DMS53 treated with DMSO at 0.1 percent for 48 hours (cell line): ENCODE measurements around the gene ADAD2.

Experiments used
- DNase-seq: peaks from one replicate; lab custom pipeline; 2025; ENCODE audit not compliant: unreplicated experiment; lab: John Stamatoyannopoulos, UW

ADAD2 gene

GRCh38 chr16:84176192-84177053 lies 14.5 kb upstream of the ADAD2 start:
- DNase-seq, result no peak

GRCh38 chr16:84177741-84178073 lies 13.2 kb upstream of the ADAD2 start:
- DNase-seq, result no peak

GRCh38 chr16:84178146-84178765 lies 12.7 kb upstream of the ADAD2 start:
- DNase-seq, result no peak

- DNase-seq, result no peak
These were observed 11.9 kb upstream of the ADAD2 start for GRCh38 chr16:84178892-84179611.

GRCh38 chr16:84179612-84180320 lies 11.2 kb upstream of the ADAD2 start:
- DNase-seq, result no peak

- no peak for DNase-seq
These were observed 10.3 kb upstream of the ADAD2 start for GRCh38 chr16:84180519-84181140.

GRCh38 chr16:84181144-84181915 lies 9.6 kb upstream of the ADAD2 start:
- DNase-seq, result no peak

GRCh38 chr16:84182104-84182503 lies 8.9 kb upstream of the ADAD2 start:
- no peak for DNase-seq

- DNase-seq, result no peak
These were observed 8.0 kb upstream of the ADAD2 start for GRCh38 chr16:84182680-84183571.

GRCh38 chr16:84183572-84183875 lies 7.4 kb upstream of the ADAD2 start:
- DNase-seq, result no peak

- no peak for DNase-seq
These were observed 6.9 kb upstream of the ADAD2 start for GRCh38 chr16:84183911-84184591.

- DNase-seq, result no peak
These were observed 6.2 kb upstream of the ADAD2 start for GRCh38 chr16:84184775-84185174.

GRCh38 chr16:84186685-84187437 lies 4.1 kb upstream of the ADAD2 start, which contains the start of gene TAF1C:
Gene TAF1C (minus strand): TSS chr16:84187057. CDS start chr16:84184988, 2,069 bp downstream.
- DNase-seq, result peak; percentile 71

- DNase-seq, result no peak
These were observed 509 bp downstream of the ADAD2 start for GRCh38 chr16:84191466-84191865.

- DNase-seq, result no peak
These were observed 2.5 kb downstream of the ADAD2 start for GRCh38 chr16:84193480-84193879.

- DNase-seq, result no peak
These were observed 3.1 kb downstream of the ADAD2 start for GRCh38 chr16:84194018-84194417.

- peak; percentile 9 for DNase-seq
These were observed 3.7 kb downstream of the ADAD2 start for GRCh38 chr16:84194470-84195200.
